Liver (tissue), 9 donors: ENCODE measurements around the gene MALAT1. TPM values are rescaled to one million over a fixed set of nuclear protein-coding genes. Genes with fewer than 3 reads are reported as not detected.

Experiments
- DNase-seq: peaks from one replicate; pipeline ENCODE4 v3.0.0-alpha.2; 2017; ENCODE audit warnings: low spot score
- H3K27ac ChIP-seq, 2 donors: one replicate each; pipeline ENCODE4 v1.7.0; 2013; ENCODE audit warnings: inconsistent platforms in 2 of 2, low read length in 2 of 2, control low read depth in 1 of 2, low read depth in 1 of 2, mild to moderate bottlenecking in 1 of 2
- H3K27me3 ChIP-seq, 4 donors: one replicate each; pipeline versions ENCODE4 v1.6.1 to v1.7.0; 2013; ENCODE audit warnings: low read length in 3 of 4, inconsistent platforms in 1 of 4, mild to moderate bottlenecking in 1 of 4, moderate library complexity in 1 of 4; ENCODE audit not compliant: control insufficient read depth in 4 of 4, insufficient read depth in 4 of 4
- H3K36me3 ChIP-seq, 4 donors: one replicate each; pipeline versions ENCODE4 v1.6.1 to v1.7.0; 2013; ENCODE audit warnings: low read length in 3 of 4, mild to moderate bottlenecking in 3 of 4, low read depth in 1 of 4, moderate library complexity in 1 of 4; ENCODE audit not compliant: control insufficient read depth in 4 of 4, insufficient read depth in 3 of 4
- H3K4me1 ChIP-seq, 4 donors: one replicate each; pipeline versions ENCODE4 v1.6.1 to v1.7.0; 2013; ENCODE audit warnings: low read length in 3 of 4, mild to moderate bottlenecking in 3 of 4, moderate library complexity in 1 of 4; ENCODE audit not compliant: control insufficient read depth in 4 of 4, insufficient read depth in 4 of 4
- H3K4me3 ChIP-seq, 3 donors: one replicate each; pipeline versions ENCODE4 v1.6.1 to v1.7.0; 2013; ENCODE audit warnings: low read length in 3 of 3, control low read depth in 1 of 3, low read depth in 1 of 3, mild to moderate bottlenecking in 1 of 3
- H3K9ac ChIP-seq, 2 donors: one replicate each; pipeline ENCODE4 v1.7.0; 2013; ENCODE audit warnings: low read length in 2 of 2, mild to moderate bottlenecking in 2 of 2, moderate library complexity in 2 of 2, control low read depth in 1 of 2, low read depth in 1 of 2
- H3K9me3 ChIP-seq, 4 donors: one replicate each; pipeline versions ENCODE4 v1.6.1 to v1.7.0; 2013; ENCODE audit warnings: low read length in 3 of 4; ENCODE audit not compliant: control insufficient read depth in 4 of 4
- ATF3 ChIP-seq: IDR thresholded peaks from 2 replicates; pipeline ENCODE4 v1.6.1; 2016; ENCODE audit warnings: antibody characterized with exemption
- CTCF ChIP-seq: fragments of 150-350 bp; IDR thresholded peaks from 2 replicates; pipeline ENCODE4 v1.5.1; 2017; ENCODE audit warnings: improper control_type of control experiment, low read depth, low read length; ENCODE audit not compliant: missing input control
- EGR1 ChIP-seq, 2 donors: IDR thresholded peaks; 2 replicates each; pipeline ENCODE4 v1.6.1; 2016 to 2018; ENCODE audit warnings: antibody characterized with exemption in 2 of 2, low read depth in 2 of 2
- FOXA1 ChIP-seq: IDR thresholded peaks from 2 replicates; pipeline ENCODE4 v1.6.1; 2016; ENCODE audit warnings: antibody characterized with exemption
- FOXA2 ChIP-seq: IDR thresholded peaks from 2 replicates; pipeline ENCODE4 v1.6.1; 2016; ENCODE audit warnings: antibody characterized with exemption
- GABPA ChIP-seq, 2 donors: IDR thresholded peaks in 1 of 2; conservative IDR thresholded peaks in 1 of 2; 2 replicates each; pipeline ENCODE4 v1.6.1; 2016; ENCODE audit warnings: antibody characterized with exemption in 2 of 2, mild to moderate bottlenecking in 1 of 2, moderate library complexity in 1 of 2
- HNF4A ChIP-seq, 2 donors: conservative IDR thresholded peaks; 2 replicates each; pipeline ENCODE4 v1.6.1; 2016; ENCODE audit warnings: antibody characterized with exemption in 2 of 2, mild to moderate bottlenecking in 2 of 2
- HNF4G ChIP-seq: IDR thresholded peaks from 2 replicates; pipeline ENCODE4 v1.6.1; 2016; ENCODE audit warnings: antibody characterized with exemption
- JUND ChIP-seq, 2 donors: IDR thresholded peaks; 2 replicates each; pipeline ENCODE4 v1.6.1; 2016; ENCODE audit warnings: antibody characterized with exemption in 2 of 2
- MAX ChIP-seq: IDR thresholded peaks from 2 replicates; pipeline ENCODE4 v1.6.1; 2016; ENCODE audit warnings: antibody characterized with exemption
- NR2F2 ChIP-seq: IDR thresholded peaks from 2 replicates; pipeline ENCODE4 v1.6.1; 2016; ENCODE audit warnings: antibody characterized with exemption
- RAD21 ChIP-seq, 2 donors: IDR thresholded peaks; 2 replicates each; pipeline ENCODE4 v1.6.1; 2016; ENCODE audit warnings: antibody characterized with exemption in 2 of 2, mild to moderate bottlenecking in 2 of 2
- REST ChIP-seq: IDR thresholded peaks from 2 replicates; pipeline ENCODE4 v1.6.1; 2016; ENCODE audit warnings: antibody characterized with exemption, mild to moderate bottlenecking
- RXRA ChIP-seq, 2 donors: IDR thresholded peaks; 2 replicates each; pipeline ENCODE4 v1.6.1; 2017 to 2018; ENCODE audit warnings: antibody characterized with exemption in 2 of 2, mild to moderate bottlenecking in 1 of 2
- SP1 ChIP-seq: IDR thresholded peaks from 2 replicates; pipeline ENCODE4 v1.6.1; 2018; ENCODE audit warnings: antibody characterized with exemption, mild to moderate bottlenecking
- TAF1 ChIP-seq: conservative IDR thresholded peaks from 2 replicates; pipeline ENCODE4 v1.6.1; 2016; ENCODE audit warnings: antibody characterized with exemption, mild to moderate bottlenecking
- YY1 ChIP-seq: IDR thresholded peaks from 2 replicates; pipeline ENCODE4 v1.6.1; 2016; ENCODE audit warnings: antibody characterized with exemption, mild to moderate bottlenecking
- ZBTB33 ChIP-seq: IDR thresholded peaks from 2 replicates; pipeline ENCODE4 v1.6.1; 2016; ENCODE audit warnings: antibody characterized with exemption
- WGBS: extraction: QIAGEN DNeasy Blood & Tissue Kit; methylation state at CpG from one replicate; pipeline ENCODE4 v1.1.7; 2013; 5-methylcytosine and 5-hydroxymethylcytosine counted together
- polyA plus RNA-seq, 2 donors: library from polyadenylated mRNA; stranded (reverse) in 1 of 2; unstranded in 1 of 2; fragments of 200-250 nt in 1 of 2; fragments of >200 nt in 1 of 2; fragmentation: Nextera tagmentation in 1 of 2; extraction: Ambion mirVana in 1 of 2; gene quantifications; one replicate each; pipeline versions ENCODE4 v1.2.1 to v1.2.3, GENCODE V29; 2013 to 2015
- total RNA-seq, 2 donors: library from RNA; depleted of rRNA; stranded (reverse); fragments of >200 nt; gene quantifications; one replicate each; pipeline ENCODE4 v1.2.3, GENCODE V29; 2014
- donor health status: healthy.
- donor health status: healthy.
- donor health status: healthy.
- donor health status: healthy.
- donor health status: healthy.

The MALAT1 gene
- total and polyA plus RNA-seq, 4 donors: 11.9 to 8,306 (median 3,778) TPM

- Histone ChIP-seq H3K27ac (peak overlapping the region; percentile 100), H3K9me3 (no peaks in the 10 kb centered on the region), H3K4me1 (peaks cover 3 to 31% (median 18%) of the 10 kb centered on the region in 4 donors), H3K27me3 (no peaks in the 10 kb centered on the region), H3K9ac (peak overlapping the region; percentile 100), H3K36me3 (peaks cover 3 to 32% (median 12%) of the 10 kb centered on the region in 4 donors), H3K4me3 (peak overlapping the region; percentile 67 to 100 (median 85))
- no peak for DNase-seq
- WGBS: under 1% methylated on average over 3 of the region's 3 CpGs
- TF ChIP-seq JUND (IDR thresholded peaks at IDR 0.05): no peak
- TF ChIP-seq RXRA (IDR thresholded peaks at IDR 0.05): no peak
- no peak for TF ChIP-seq EGR1 (IDR thresholded peaks at IDR 0.05; ENCODE audit: low read depth in 2 of 2)
- TF ChIP-seq FOXA1: no peak
- no peak for TF ChIP-seq GABPA (IDR thresholded peaks at IDR 0.05 in 1 of 2, conservative IDR thresholded peaks at IDR 0.05 in 1 of 2)
- TF ChIP-seq ATF3: no peak
- no peak for TF ChIP-seq TAF1
- TF ChIP-seq MAX: no peak
- TF ChIP-seq FOXA2: no peak
- no peak for TF ChIP-seq RAD21 (IDR thresholded peaks at IDR 0.05)
- TF ChIP-seq REST: no peak
- TF ChIP-seq NR2F2: no peak
- TF ChIP-seq HNF4G: no peak
- no peak for TF ChIP-seq ZBTB33
- no peak for TF ChIP-seq SP1
- no peak for TF ChIP-seq CTCF
- no peak for TF ChIP-seq YY1
- TF ChIP-seq HNF4A (conservative IDR thresholded peaks at IDR 0.05): no peak
Observed at GRCh38 chr11:65499713-65500386, 1.0 kb downstream of the MALAT1 start.
